WTC11 (cell line): ENCODE results near the gene PSMB11. TPM values are rescaled to one million over a fixed set of nuclear protein-coding genes. Genes with fewer than 3 reads are reported as not detected.

Experiments used
- ATAC-seq: fragments of 200-7000 bp; cut with Tn5 transposase; 2 replicates; pipeline ENCODE4 v1.10.0; 2021; ENCODE audit warnings: mild to moderate bottlenecking, moderate library complexity
- CTCF ChIA-PET: fragments of 300-600 bp; sonication (Branson Sonifier 250); formaldehyde crosslinking; loops from one replicate; lab custom pipeline; 2021; ENCODE audit warnings: antibody characterized with exemption; lab: Charles Lee
- POLR2A ChIA-PET: fragments of 350-600 bp; sonication (Branson Sonifier 250); formaldehyde crosslinking; loops from one replicate; lab custom pipeline; 2021; ENCODE audit warnings: antibody characterized with exemption; lab: Charles Lee
- DNase-seq: peaks from one replicate; pipeline ENCODE4 v3.0.0; 2021; ENCODE audit warnings: low spot score
- H3K27ac Mint-ChIP-seq: 2 replicates; pipeline ENCODE4 v1.8.0; 2021; ENCODE audit warnings: mixed read lengths
- H3K27me3 Mint-ChIP-seq: 2 replicates; pipeline ENCODE4 v1.8.0; 2021; ENCODE audit warnings: low read depth, mild to moderate bottlenecking, moderate library complexity, mixed read lengths
- H3K36me3 Mint-ChIP-seq: 2 replicates; pipeline ENCODE4 v1.8.0; 2021; ENCODE audit warnings: mixed read lengths
- H3K4me1 Mint-ChIP-seq: 2 replicates; pipeline ENCODE4 v1.8.0; 2022; ENCODE audit warnings: mixed read lengths
- H3K4me3 Mint-ChIP-seq: 2 replicates; pipeline ENCODE4 v1.8.0; 2021; ENCODE audit warnings: mild to moderate bottlenecking, moderate library complexity, mixed read lengths
- H3K9me3 Mint-ChIP-seq: 2 replicates; pipeline ENCODE4 v1.8.0; 2021; ENCODE audit warnings: mixed read lengths
- GRHL2 ChIP-seq: fragments of 250-450 bp; sonication (Bioruptor Pico); IDR thresholded peaks from 2 replicates; pipeline ENCODE4 v1.8.0; 2022; ENCODE audit warnings: mild to moderate bottlenecking, moderate library complexity; ENCODE audit not compliant: insufficient replicate concordance, severe bottlenecking
- MYBL2 ChIP-seq: sonication (generic); formaldehyde crosslinking; IDR thresholded peaks from 2 replicates; pipeline ENCODE4 v1.8.1; 2023; ENCODE audit warnings: mild to moderate bottlenecking, moderate library complexity, missing genetic modification reagents
- NFYB ChIP-seq: sonication (generic); formaldehyde crosslinking; conservative IDR thresholded peaks from 2 replicates; pipeline ENCODE4 v1.8.0; 2022; ENCODE audit warnings: low read depth, missing genetic modification reagents
- PREB ChIP-seq: sonication (generic); formaldehyde crosslinking; IDR thresholded peaks from 2 replicates; pipeline ENCODE4 v1.8.1; 2022; ENCODE audit warnings: mild to moderate bottlenecking, missing genetic modification reagents, moderate library complexity, borderline replicate concordance
- RORB ChIP-seq: fragments of 250-450 bp; sonication (Bioruptor Pico); IDR thresholded peaks from 2 replicates; pipeline ENCODE4 v1.9.0; 2021; ENCODE audit warnings: mild to moderate bottlenecking
- STAT6 ChIP-seq: sonication (generic); formaldehyde crosslinking; conservative IDR thresholded peaks from 2 replicates; pipeline ENCODE4 v1.8.1; 2023; ENCODE audit warnings: mild to moderate bottlenecking, low read depth, missing genetic modification reagents, moderate library complexity
- ZNF219 ChIP-seq: sonication (generic); formaldehyde crosslinking; IDR thresholded peaks from 2 replicates; pipeline ENCODE4 v1.8.0; 2023; ENCODE audit warnings: missing genetic modification reagents, mild to moderate bottlenecking, borderline replicate concordance
- ZNF396 ChIP-seq: fragments of 250-450 bp; sonication (Bioruptor Pico); IDR thresholded peaks from 2 replicates; pipeline ENCODE4 v1.8.0; 2021; ENCODE audit warnings: mild to moderate bottlenecking, moderate library complexity, borderline replicate concordance
- total RNA-seq: library from RNA; stranded (reverse); gene quantifications from 3 replicates; pipeline ENCODE4 v1.2.3, GENCODE V29; 2021
- TF ChIP-seq, protein P1 (sequence below): sonication (generic); formaldehyde crosslinking; IDR thresholded peaks from 2 replicates; pipeline ENCODE4 v1.8.1; 2022; ENCODE audit warnings: mild to moderate bottlenecking, moderate library complexity, missing genetic modification reagents
- TF ChIP-seq, protein P2 (sequence below): sonication (generic); formaldehyde crosslinking; IDR thresholded peaks from 2 replicates; pipeline ENCODE4 v1.8.0; 2023; ENCODE audit warnings: missing genetic modification reagents, mild to moderate bottlenecking, borderline replicate concordance
- TF ChIP-seq, protein P3 (sequence below): fragments of 250-450 bp; sonication (Bioruptor Pico); IDR thresholded peaks from 2 replicates; pipeline ENCODE4 v2.1.2; 2022; ENCODE audit warnings: mild to moderate bottlenecking, moderate library complexity
- TF ChIP-seq, protein P4 (sequence below): sonication (generic); formaldehyde crosslinking; conservative IDR thresholded peaks from 2 replicates; pipeline ENCODE4 v1.8.1; 2022; ENCODE audit warnings: mild to moderate bottlenecking, missing genetic modification reagents

Gene PSMB11
- total RNA-seq, 1 experiment from 2014 or later, result not detected

GRCh38 chr14:22998329-22999012 lies 43.5 kb upstream of the PSMB11 start (continued):
- no peak for TF ChIP-seq NFYB
- TF ChIP-seq, protein P1, sequence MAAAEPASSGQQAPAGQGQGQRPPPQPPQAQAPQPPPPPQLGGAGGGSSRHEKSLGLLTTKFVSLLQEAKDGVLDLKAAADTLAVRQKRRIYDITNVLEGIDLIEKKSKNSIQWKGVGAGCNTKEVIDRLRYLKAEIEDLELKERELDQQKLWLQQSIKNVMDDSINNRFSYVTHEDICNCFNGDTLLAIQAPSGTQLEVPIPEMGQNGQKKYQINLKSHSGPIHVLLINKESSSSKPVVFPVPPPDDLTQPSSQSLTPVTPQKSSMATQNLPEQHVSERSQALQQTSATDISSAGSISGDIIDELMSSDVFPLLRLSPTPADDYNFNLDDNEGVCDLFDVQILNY (CRISPR knock-in tag), result no peak

GRCh38 chr14:23000860-23001259 lies 41.2 kb upstream of the PSMB11 start:
- DNase-seq, result no peak
- no peak overlapping the region for H3K27ac Mint-ChIP-seq
- ATAC-seq, result no peak
- H3K36me3 Mint-ChIP-seq, result no peaks in the 10 kb centered on the region
- POLR2A ChIA-PET, result no interaction called here
- H3K9me3 Mint-ChIP-seq, result no peaks in the 10 kb centered on the region
- TF ChIP-seq, protein P2, sequence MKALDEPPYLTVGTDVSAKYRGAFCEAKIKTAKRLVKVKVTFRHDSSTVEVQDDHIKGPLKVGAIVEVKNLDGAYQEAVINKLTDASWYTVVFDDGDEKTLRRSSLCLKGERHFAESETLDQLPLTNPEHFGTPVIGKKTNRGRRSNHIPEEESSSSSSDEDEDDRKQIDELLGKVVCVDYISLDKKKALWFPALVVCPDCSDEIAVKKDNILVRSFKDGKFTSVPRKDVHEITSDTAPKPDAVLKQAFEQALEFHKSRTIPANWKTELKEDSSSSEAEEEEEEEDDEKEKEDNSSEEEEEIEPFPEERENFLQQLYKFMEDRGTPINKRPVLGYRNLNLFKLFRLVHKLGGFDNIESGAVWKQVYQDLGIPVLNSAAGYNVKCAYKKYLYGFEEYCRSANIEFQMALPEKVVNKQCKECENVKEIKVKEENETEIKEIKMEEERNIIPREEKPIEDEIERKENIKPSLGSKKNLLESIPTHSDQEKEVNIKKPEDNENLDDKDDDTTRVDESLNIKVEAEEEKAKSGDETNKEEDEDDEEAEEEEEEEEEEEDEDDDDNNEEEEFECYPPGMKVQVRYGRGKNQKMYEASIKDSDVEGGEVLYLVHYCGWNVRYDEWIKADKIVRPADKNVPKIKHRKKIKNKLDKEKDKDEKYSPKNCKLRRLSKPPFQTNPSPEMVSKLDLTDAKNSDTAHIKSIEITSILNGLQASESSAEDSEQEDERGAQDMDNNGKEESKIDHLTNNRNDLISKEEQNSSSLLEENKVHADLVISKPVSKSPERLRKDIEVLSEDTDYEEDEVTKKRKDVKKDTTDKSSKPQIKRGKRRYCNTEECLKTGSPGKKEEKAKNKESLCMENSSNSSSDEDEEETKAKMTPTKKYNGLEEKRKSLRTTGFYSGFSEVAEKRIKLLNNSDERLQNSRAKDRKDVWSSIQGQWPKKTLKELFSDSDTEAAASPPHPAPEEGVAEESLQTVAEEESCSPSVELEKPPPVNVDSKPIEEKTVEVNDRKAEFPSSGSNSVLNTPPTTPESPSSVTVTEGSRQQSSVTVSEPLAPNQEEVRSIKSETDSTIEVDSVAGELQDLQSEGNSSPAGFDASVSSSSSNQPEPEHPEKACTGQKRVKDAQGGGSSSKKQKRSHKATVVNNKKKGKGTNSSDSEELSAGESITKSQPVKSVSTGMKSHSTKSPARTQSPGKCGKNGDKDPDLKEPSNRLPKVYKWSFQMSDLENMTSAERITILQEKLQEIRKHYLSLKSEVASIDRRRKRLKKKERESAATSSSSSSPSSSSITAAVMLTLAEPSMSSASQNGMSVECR (CRISPR knock-in tag), result no peak
- TF ChIP-seq, protein P3, sequence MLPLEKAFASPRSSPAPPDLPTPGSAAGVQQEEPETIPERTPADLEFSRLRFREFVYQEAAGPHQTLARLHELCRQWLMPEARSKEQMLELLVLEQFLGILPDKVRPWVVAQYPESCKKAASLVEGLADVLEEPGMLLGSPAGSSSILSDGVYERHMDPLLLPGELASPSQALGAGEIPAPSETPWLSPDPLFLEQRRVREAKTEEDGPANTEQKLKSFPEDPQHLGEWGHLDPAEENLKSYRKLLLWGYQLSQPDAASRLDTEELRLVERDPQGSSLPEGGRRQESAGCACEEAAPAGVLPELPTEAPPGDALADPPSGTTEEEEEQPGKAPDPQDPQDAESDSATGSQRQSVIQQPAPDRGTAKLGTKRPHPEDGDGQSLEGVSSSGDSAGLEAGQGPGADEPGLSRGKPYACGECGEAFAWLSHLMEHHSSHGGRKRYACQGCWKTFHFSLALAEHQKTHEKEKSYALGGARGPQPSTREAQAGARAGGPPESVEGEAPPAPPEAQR (CRISPR knock-in tag), result no peak
- TF ChIP-seq ZNF219 (no peak), GRHL2 (CRISPR knock-in tag) (no peak), STAT6 (CRISPR knock-in tag) (no peak), ZNF396 (CRISPR knock-in tag) (no peak), MYBL2 (CRISPR knock-in tag) (no peak), PREB (CRISPR knock-in tag) (no peak), RORB (CRISPR knock-in tag) (no peak)
- TF ChIP-seq, protein P4, sequence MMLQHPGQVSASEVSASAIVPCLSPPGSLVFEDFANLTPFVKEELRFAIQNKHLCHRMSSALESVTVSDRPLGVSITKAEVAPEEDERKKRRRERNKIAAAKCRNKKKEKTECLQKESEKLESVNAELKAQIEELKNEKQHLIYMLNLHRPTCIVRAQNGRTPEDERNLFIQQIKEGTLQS (CRISPR knock-in tag), result no peak
- TF ChIP-seq, all 79 proteins: peak for 0
- H3K4me3 Mint-ChIP-seq, result no peak overlapping the region
- no peaks in the 10 kb centered on the region for H3K27me3 Mint-ChIP-seq
- H3K4me1 Mint-ChIP-seq, result peaks cover 2% of the 10 kb centered on the region
- CTCF ChIA-PET, result interaction anchor here (1.1 to 2.9 kb wide), 4 partner anchors 14 to 51 kb away, joined by 3 to 22 read pairs (median 4); no protein-coding TSS in a partner anchor
